ENCODE measurements around the gene FRMD4A. TPM values are rescaled to one million over a fixed set of nuclear protein-coding genes. Genes with fewer than 3 reads are reported as not detected.
"Not testable (repeated sequence)": the region's sequence is repeated elsewhere in the genome, so short reads cannot be mapped to it uniquely, and the experiment has no call there.

Gene FRMD4A
- total RNA-seq, 2 experiments from 2014 or later, result 0.25 TPM; not detected in 1

GRCh38 chr10:13872411-13872810 lies 458.3 kb downstream of the FRMD4A start:
- H3K27me3 Mint-ChIP-seq, result peaks cover 3% of the 10 kb centered on the region
- ChIA-PET POLR2A (no interaction called here), CTCF (no interaction called here)
- no peak overlapping the region for H3K27ac Mint-ChIP-seq
- H3K36me3 Mint-ChIP-seq (ENCODE audit: low read depth), result no peaks in the 10 kb centered on the region
- H3K4me1 Mint-ChIP-seq, result peaks cover 6% of the 10 kb centered on the region
- H3K9me3 Mint-ChIP-seq, result no peaks in the 10 kb centered on the region
- no peak for DNase-seq
- no peak overlapping the region for H3K4me3 Mint-ChIP-seq

- CTCF ChIA-PET, result no interaction called here
- Mint-ChIP-seq H3K4me3 (no peak overlapping the region), H3K9me3 (no peaks in the 10 kb centered on the region), H3K36me3 (ENCODE audit: low read depth) (no peaks in the 10 kb centered on the region), H3K4me1 (peaks cover 6% of the 10 kb centered on the region), H3K27ac (no peak overlapping the region), H3K27me3 (peaks cover 3% of the 10 kb centered on the region)
- POLR2A ChIA-PET, result no interaction called here
- DNase-seq, result no peak
These were observed 458.9 kb downstream of the FRMD4A start for GRCh38 chr10:13871776-13872175.

DNA sequence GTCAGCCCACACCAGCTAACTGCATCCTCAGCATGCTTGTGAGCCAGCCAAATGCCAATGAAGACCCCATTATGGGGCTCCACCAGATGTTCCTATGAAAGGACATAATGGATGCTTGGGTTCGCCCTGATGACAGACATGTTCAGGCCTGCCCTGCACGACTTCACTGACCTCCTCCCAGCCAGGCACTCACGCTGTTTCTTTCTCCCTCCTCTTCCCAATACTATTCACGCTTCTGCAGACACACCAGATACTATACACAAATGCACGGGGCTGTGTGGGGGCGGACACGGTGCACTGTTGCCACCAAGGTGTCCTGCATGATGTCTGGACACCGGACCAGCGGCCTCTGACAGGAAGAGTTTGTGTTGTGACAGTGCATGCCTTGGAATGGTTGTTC lies 459.7 kb downstream of the FRMD4A start:
- Mint-ChIP-seq H3K4me1 (peaks cover 6% of the 10 kb centered on the region), H3K9me3 (no peaks in the 10 kb centered on the region), H3K4me3 (no peak overlapping the region), H3K27ac (no peak overlapping the region), H3K27me3 (peaks cover 3% of the 10 kb centered on the region), H3K36me3 (ENCODE audit: low read depth) (no peaks in the 10 kb centered on the region)
- ChIA-PET CTCF (no interaction called here), POLR2A (no interaction called here)
- DNase-seq, result no peak

DNA sequence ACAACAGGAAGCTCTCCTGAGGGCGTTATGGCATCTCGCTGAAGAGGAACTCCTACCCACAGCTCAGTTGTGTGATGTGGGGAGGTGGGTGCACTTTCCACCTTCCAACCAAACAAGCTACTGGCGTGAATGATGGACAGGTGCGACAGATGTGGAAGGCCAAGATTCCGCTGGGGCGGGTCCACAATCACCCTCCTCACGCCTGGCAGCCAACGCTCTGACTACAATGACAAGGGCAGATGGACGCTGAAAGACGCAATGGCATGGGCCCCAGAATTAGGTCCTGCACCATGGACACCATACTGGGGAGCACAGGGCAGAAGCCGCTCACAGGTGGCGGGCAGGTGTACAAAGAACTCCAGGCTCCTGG lies 461.4 kb downstream of the FRMD4A start:
- CTCF ChIA-PET, result no interaction called here

DNA sequence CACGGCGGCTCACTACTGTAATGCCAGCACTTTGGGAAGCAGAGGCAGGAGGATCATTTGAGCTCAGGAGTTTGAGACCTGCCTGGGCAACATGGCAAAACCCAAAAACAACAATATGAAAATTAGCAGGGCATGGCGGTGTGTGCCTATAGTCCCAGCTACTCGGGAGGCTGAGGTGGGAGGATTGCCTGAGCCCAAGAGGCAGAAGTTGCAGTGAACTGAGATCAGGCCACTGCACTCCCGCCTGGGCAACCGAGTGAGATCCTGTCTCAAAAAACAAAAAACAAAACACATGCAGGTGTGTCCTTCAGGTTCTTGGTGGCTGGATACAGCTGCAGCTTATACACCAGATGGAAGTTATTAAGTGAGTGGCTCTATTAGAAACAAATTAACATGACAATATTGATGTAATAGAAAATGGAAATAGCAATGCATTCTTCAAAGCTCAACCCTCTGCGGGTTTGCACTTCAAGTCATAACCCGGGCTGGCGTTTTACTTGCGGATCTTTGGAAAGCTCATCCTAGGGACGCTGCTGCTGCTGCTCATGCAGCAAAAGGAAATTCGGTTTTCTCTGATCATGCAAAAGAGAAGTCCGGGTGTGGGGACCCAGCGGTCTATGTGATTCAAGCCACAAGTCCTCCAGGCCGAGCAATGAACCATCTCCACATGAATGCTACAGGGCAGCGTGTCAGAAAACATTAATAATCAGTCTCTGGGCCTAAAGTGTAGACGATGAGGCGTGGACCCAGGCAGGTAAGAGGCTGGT lies 462.0 kb downstream of the FRMD4A start:
- Mint-ChIP-seq H3K27ac (no peak overlapping the region), H3K4me3 (no peak overlapping the region), H3K4me1 (peaks cover 6% of the 10 kb centered on the region), H3K36me3 (ENCODE audit: low read depth) (no peaks in the 10 kb centered on the region), H3K27me3 (no peaks in the 10 kb centered on the region), H3K9me3 (no peaks in the 10 kb centered on the region)
- ChIA-PET CTCF (no interaction called here), POLR2A (no interaction called here)
- no peak for DNase-seq

More for the DNA sequence above, 461.4 kb downstream of the FRMD4A start:
- POLR2A ChIA-PET, result interaction anchor here (0.6 kb wide), 1 partner anchor 31 kb away, joined by 7 read pairs; no protein-coding TSS in a partner anchor
- no peak overlapping the region for H3K4me3 Mint-ChIP-seq
- peaks cover 6% of the 10 kb centered on the region for H3K4me1 Mint-ChIP-seq
- H3K27ac Mint-ChIP-seq, result no peak overlapping the region
- no peaks in the 10 kb centered on the region for H3K36me3 Mint-ChIP-seq (ENCODE audit: low read depth)
- no peaks in the 10 kb centered on the region for H3K9me3 Mint-ChIP-seq
- no peak for DNase-seq
- no peaks in the 10 kb centered on the region for H3K27me3 Mint-ChIP-seq

DNA sequence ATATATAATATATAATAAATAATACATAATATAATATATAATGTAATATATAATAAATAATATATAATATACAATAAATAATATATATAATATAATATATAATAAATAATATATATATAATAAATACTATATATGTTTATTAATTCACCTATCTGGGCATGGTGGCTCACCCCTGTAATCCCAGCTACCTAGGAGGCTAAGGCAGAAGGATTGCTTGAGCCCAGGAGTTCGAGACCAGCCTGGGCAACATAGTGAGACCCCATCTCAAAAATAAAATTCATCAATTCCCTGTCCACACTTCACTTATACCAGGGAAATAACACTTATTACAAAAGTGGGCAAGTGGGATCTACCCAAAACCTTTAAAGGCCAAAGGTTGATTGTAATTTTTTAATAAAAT lies 462.9 kb downstream of the FRMD4A start:
- Mint-ChIP-seq H3K4me1 (peaks cover 4% of the 10 kb centered on the region), H3K9me3 (no peaks in the 10 kb centered on the region), H3K36me3 (ENCODE audit: low read depth) (no peaks in the 10 kb centered on the region), H3K4me3 (no peak overlapping the region), H3K27me3 (no peaks in the 10 kb centered on the region), H3K27ac (no peak overlapping the region)
- POLR2A ChIA-PET, result no interaction called here
- CTCF ChIA-PET, result no interaction called here
- DNase-seq, result no peak

DNA sequence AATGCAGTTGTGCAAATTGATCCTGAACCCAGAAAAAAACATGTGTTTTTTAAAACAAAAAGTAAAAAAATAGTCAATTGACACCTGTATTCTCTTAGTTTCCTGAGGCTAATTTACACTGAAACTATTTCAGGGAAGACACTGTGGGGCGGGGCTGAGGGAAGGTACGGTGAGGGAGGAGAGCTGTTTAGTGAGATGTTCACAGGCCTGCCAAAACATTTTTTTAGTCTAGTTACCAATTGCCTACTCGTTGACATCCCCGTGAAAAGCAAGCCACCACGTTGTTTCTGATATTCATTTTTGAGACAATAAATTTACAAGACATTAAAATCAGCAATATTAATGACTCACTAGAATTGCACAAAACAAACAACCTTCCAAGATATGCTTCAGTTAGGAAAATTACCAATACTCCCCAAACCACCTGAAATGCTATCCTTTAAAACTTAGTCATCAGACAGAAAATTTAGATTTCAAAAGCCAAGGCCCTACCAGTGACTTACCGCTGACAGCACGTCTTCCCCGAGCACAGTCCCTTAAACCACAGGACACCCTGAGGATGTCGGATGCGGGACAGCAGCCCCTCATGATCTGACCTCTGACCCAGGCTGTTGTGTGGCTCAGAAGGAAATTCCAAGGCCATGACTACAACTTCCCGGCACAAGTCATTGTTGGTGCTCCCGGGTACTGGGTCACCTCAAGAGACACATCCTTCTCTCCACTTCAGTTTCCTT lies 464.8 kb downstream of the FRMD4A start:
- Mint-ChIP-seq H3K4me3 (no peak overlapping the region), H3K36me3 (ENCODE audit: low read depth) (no peaks in the 10 kb centered on the region), H3K27ac (no peak overlapping the region), H3K4me1 (peaks cover 7% of the 10 kb centered on the region), H3K9me3 (no peaks in the 10 kb centered on the region), H3K27me3 (peaks cover 3% of the 10 kb centered on the region)
- ChIA-PET CTCF (no interaction called here), POLR2A (no interaction called here)
- no peak for DNase-seq

- H3K4me3 Mint-ChIP-seq; H3K9me3 Mint-ChIP-seq; POLR2A ChIA-PET; H3K27me3 Mint-ChIP-seq; H3K36me3 Mint-ChIP-seq (ENCODE audit: low read depth); H3K4me1 Mint-ChIP-seq; DNase-seq; CTCF ChIA-PET; H3K27ac Mint-ChIP-seq: not testable (repeated sequence)
These were observed 465.5 kb downstream of the FRMD4A start for GRCh38 chr10:13865220-13865619.

- POLR2A ChIA-PET, result no interaction called here
- Mint-ChIP-seq H3K4me3 (no peak overlapping the region), H3K4me1 (peaks cover 3% of the 10 kb centered on the region), H3K27ac (no peak overlapping the region), H3K27me3 (peaks cover 3% of the 10 kb centered on the region), H3K36me3 (ENCODE audit: low read depth) (no peaks in the 10 kb centered on the region), H3K9me3 (no peaks in the 10 kb centered on the region)
- DNase-seq, result no peak
- CTCF ChIA-PET, result no interaction called here
These were observed 468.0 kb downstream of the FRMD4A start for GRCh38 chr10:13862546-13863233.

- DNase-seq, result no peak
- ChIA-PET CTCF (no interaction called here), POLR2A (no interaction called here)
- no peaks in the 10 kb centered on the region for H3K9me3 Mint-ChIP-seq
- no peak overlapping the region for H3K4me3 Mint-ChIP-seq
- H3K4me1 Mint-ChIP-seq, result peaks cover 3% of the 10 kb centered on the region
- no peak overlapping the region for H3K27ac Mint-ChIP-seq
- no peaks in the 10 kb centered on the region for H3K36me3 Mint-ChIP-seq (ENCODE audit: low read depth)
- H3K27me3 Mint-ChIP-seq, result peaks cover 3% of the 10 kb centered on the region
These were observed 469.8 kb downstream of the FRMD4A start for GRCh38 chr10:13860886-13861285.

- POLR2A ChIA-PET, result no interaction called here
- Mint-ChIP-seq H3K27ac (no peak overlapping the region), H3K4me3 (no peak overlapping the region), H3K27me3 (peaks cover 3% of the 10 kb centered on the region), H3K9me3 (no peaks in the 10 kb centered on the region), H3K36me3 (ENCODE audit: low read depth) (no peaks in the 10 kb centered on the region), H3K4me1 (peaks cover 3% of the 10 kb centered on the region)
- CTCF ChIA-PET, result no interaction called here
- no peak for DNase-seq
These were observed 470.6 kb downstream of the FRMD4A start for GRCh38 chr10:13859979-13860654.

DNA sequence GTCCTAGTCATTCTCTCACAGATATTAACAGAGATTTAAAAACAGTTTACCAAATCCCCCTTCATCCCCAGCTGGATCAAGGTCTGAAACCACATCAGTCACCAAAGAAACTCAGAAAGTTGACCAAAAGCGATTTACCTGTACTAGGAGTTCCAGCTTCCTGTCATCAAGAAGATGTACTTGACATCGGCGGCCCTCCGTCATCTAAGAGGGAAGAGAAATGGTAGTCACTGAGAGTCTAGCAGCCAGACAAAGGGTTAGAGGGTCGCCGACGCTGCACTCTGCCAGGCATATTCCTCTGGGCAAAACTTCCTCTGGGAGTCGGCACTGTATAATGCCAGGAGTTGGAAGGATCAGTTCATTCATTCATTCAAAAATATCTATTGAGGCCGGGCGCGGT lies 472.0 kb downstream of the FRMD4A start:
- Mint-ChIP-seq H3K27me3 (peaks cover 3% of the 10 kb centered on the region), H3K27ac (no peak overlapping the region), H3K4me3 (no peak overlapping the region), H3K9me3 (no peaks in the 10 kb centered on the region), H3K36me3 (ENCODE audit: low read depth) (no peaks in the 10 kb centered on the region), H3K4me1 (peaks cover 7% of the 10 kb centered on the region)
- CTCF ChIA-PET, result no interaction called here
- no peak for DNase-seq
- POLR2A ChIA-PET, result no interaction called here

DNA sequence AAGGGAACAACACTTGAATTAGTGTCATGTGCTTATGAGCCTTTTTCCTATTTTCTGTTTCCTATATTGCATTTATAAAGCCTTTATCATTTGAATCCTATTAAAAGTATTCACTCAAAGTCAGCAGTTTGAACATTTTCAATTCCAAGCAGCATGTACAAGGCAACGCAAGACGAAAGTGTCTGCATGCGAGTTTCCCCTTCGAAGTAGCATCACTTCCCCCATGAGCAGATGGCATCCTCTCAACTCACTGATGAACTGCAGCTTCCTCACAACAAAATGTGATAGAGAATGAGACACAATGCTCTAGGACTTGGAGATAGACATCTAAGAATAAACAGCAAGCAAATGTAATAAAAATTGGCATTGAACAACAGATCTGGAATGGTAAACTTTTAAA lies 473.3 kb downstream of the FRMD4A start:
- H3K36me3 Mint-ChIP-seq (ENCODE audit: low read depth), result no peaks in the 10 kb centered on the region
- no peaks in the 10 kb centered on the region for H3K9me3 Mint-ChIP-seq
- no peak overlapping the region for H3K27ac Mint-ChIP-seq
- POLR2A ChIA-PET, result no interaction called here
- H3K4me3 Mint-ChIP-seq, result no peak overlapping the region
- CTCF ChIA-PET, result no interaction called here
- DNase-seq, result no peak
- peaks cover 2% of the 10 kb centered on the region for H3K27me3 Mint-ChIP-seq
- peaks cover 11% of the 10 kb centered on the region for H3K4me1 Mint-ChIP-seq
